Activated CD4-positive, CD25-positive, alpha-beta regulatory T cell (primary cell): ENCODE measurements around the gene ARSB.
"Not testable (repeated sequence)": the region's sequence is repeated elsewhere in the genome, so short reads cannot be mapped to it uniquely, and the experiment has no call there.

Source experiments
- DNase-seq, 4 experiments: peaks; one replicate each; lab custom pipeline; 2025; lab: John Stamatoyannopoulos, UW

The ARSB gene

GRCh38 chr5:78953092-78953800, 31.9 kb downstream of the ARSB start:
- DNase-seq: no peak

- DNase-seq: no peak
Observed at GRCh38 chr5:78930721-78931120, 54.4 kb downstream of the ARSB start.

GRCh38 chr5:78929833-78930232, 55.3 kb downstream of the ARSB start:
- no peak for DNase-seq

- DNase-seq: no peak
Observed at GRCh38 chr5:78927657-78928282, 57.3 kb downstream of the ARSB start.

- no peak for DNase-seq
Observed at GRCh38 chr5:78926252-78926651, 58.9 kb downstream of the ARSB start.

- no peak for DNase-seq
Observed at GRCh38 chr5:78925129-78925876, 59.8 kb downstream of the ARSB start.

- DNase-seq: no peak
Observed at GRCh38 chr5:78923622-78923970, 61.5 kb downstream of the ARSB start.

GRCh38 chr5:78922879-78923621, 62.1 kb downstream of the ARSB start:
- DNase-seq: no peak

- no peak for DNase-seq
Observed at GRCh38 chr5:78920604-78921003, 64.5 kb downstream of the ARSB start.

GRCh38 chr5:78919796-78920195, 65.3 kb downstream of the ARSB start:
- DNase-seq: no peak

- DNase-seq: no peak
Observed at GRCh38 chr5:78916044-78916443, 69.1 kb downstream of the ARSB start.

GRCh38 chr5:78915170-78915569, 69.9 kb downstream of the ARSB start:
- no peak for DNase-seq

GRCh38 chr5:78912811-78913210, 72.3 kb downstream of the ARSB start:
- no peak for DNase-seq

- no peak for DNase-seq
Observed at GRCh38 chr5:78912085-78912771, 72.9 kb downstream of the ARSB start.

GRCh38 chr5:78909224-78909983, 75.7 kb downstream of the ARSB start:
- DNase-seq: not testable (repeated sequence)

GRCh38 chr5:78908173-78909061, 76.7 kb downstream of the ARSB start:
- DNase-seq: no peak

- DNase-seq: no peak
Observed at GRCh38 chr5:78907255-78907891, 77.7 kb downstream of the ARSB start.

GRCh38 chr5:78905084-78905938, 79.8 kb downstream of the ARSB start:
- DNase-seq: no peak

- no peak for DNase-seq
Observed at GRCh38 chr5:78903861-78904260, 81.2 kb downstream of the ARSB start.
